GM19467 (cell line): Measurements from ENCODE around the gene OLFML3.

Experiments used
- ATAC-seq: cut with Tn5 transposase; IDR thresholded peaks from one replicate; pipeline ENCODE4 v1.9.1; 2021; ENCODE audit warnings: mild to moderate bottlenecking, moderate library complexity; ENCODE audit not compliant: unreplicated experiment

The OLFML3 gene

GRCh38 chr1:114023377-114023776, 44.1 kb downstream of the OLFML3 start:
- ATAC-seq = no peak

GRCh38 chr1:114024049-114024448, 44.8 kb downstream of the OLFML3 start:
- ATAC-seq = no peak

- ATAC-seq = no peak
These were observed 46.5 kb downstream of the OLFML3 start for GRCh38 chr1:114025609-114026401.

GRCh38 chr1:114026797-114027196, 47.5 kb downstream of the OLFML3 start:
- ATAC-seq = no peak
